GM21576 (cell line): ENCODE measurements around the gene KIF6.

Source experiments
- ATAC-seq: cut with Tn5 transposase; IDR thresholded peaks from one replicate; pipeline ENCODE4 v1.9.1; 2021; ENCODE audit warnings: mild to moderate bottlenecking, moderate library complexity; ENCODE audit not compliant: unreplicated experiment

Gene KIF6

GRCh38 chr6:39602601-39603519 is 122.3 kb downstream of the KIF6 start:
- ATAC-seq, result no peak

GRCh38 chr6:39599973-39600372 is 125.2 kb downstream of the KIF6 start:
- ATAC-seq, result no peak

- no peak for ATAC-seq
These were observed 125.9 kb downstream of the KIF6 start for GRCh38 chr6:39599341-39599740.

GRCh38 chr6:39594285-39594684 is 130.9 kb downstream of the KIF6 start:
- ATAC-seq, result no peak

- no peak for ATAC-seq
These were observed 131.6 kb downstream of the KIF6 start for GRCh38 chr6:39593646-39594045.

GRCh38 chr6:39590871-39591393 is 134.3 kb downstream of the KIF6 start:
- no peak for ATAC-seq

GRCh38 chr6:39587080-39587479 is 138.1 kb downstream of the KIF6 start:
- no peak for ATAC-seq

- ATAC-seq, result no peak
These were observed 139.6 kb downstream of the KIF6 start for GRCh38 chr6:39585641-39586040.

- ATAC-seq, result no peak
These were observed 147.6 kb downstream of the KIF6 start for GRCh38 chr6:39577446-39578165.

GRCh38 chr6:39576556-39577303 is 148.5 kb downstream of the KIF6 start:
- no peak for ATAC-seq

GRCh38 chr6:39574991-39575390 is 150.2 kb downstream of the KIF6 start:
- ATAC-seq, result no peak

- no peak for ATAC-seq
These were observed 151.7 kb downstream of the KIF6 start for GRCh38 chr6:39573541-39573940.

GRCh38 chr6:39572661-39573340 is 152.4 kb downstream of the KIF6 start:
- no peak for ATAC-seq

GRCh38 chr6:39568896-39569295 is 156.3 kb downstream of the KIF6 start:
- ATAC-seq, result no peak

GRCh38 chr6:39567091-39567490 is 158.1 kb downstream of the KIF6 start:
- ATAC-seq, result no peak

GRCh38 chr6:39566456-39566855 is 158.8 kb downstream of the KIF6 start:
- ATAC-seq, result no peak

- ATAC-seq, result no peak
These were observed 159.3 kb downstream of the KIF6 start for GRCh38 chr6:39565956-39566355.

GRCh38 chr6:39563566-39564311 is 161.5 kb downstream of the KIF6 start:
- no peak for ATAC-seq

- ATAC-seq, result no peak
These were observed 163.5 kb downstream of the KIF6 start for GRCh38 chr6:39561536-39562266.
